GM12892 (cell line): ENCODE results near the gene LYPLA2.

Experiments
- POLR2A ChIP-seq: IDR thresholded peaks from 2 replicates; pipeline ENCODE4 v1.6.1; 2011; ENCODE audit warnings: low read depth, low read length, control low read depth
- POLR2AphosphoS5 ChIP-seq: IDR thresholded peaks from 2 replicates; pipeline ENCODE4 v1.6.1; 2011; ENCODE audit warnings: low read depth, low read length, control low read depth
- TAF1 ChIP-seq: IDR thresholded peaks from 2 replicates; pipeline ENCODE4 v1.6.1; 2011; ENCODE audit warnings: low read depth, mild to moderate bottlenecking, control low read depth, low read length, borderline replicate concordance

DNA sequence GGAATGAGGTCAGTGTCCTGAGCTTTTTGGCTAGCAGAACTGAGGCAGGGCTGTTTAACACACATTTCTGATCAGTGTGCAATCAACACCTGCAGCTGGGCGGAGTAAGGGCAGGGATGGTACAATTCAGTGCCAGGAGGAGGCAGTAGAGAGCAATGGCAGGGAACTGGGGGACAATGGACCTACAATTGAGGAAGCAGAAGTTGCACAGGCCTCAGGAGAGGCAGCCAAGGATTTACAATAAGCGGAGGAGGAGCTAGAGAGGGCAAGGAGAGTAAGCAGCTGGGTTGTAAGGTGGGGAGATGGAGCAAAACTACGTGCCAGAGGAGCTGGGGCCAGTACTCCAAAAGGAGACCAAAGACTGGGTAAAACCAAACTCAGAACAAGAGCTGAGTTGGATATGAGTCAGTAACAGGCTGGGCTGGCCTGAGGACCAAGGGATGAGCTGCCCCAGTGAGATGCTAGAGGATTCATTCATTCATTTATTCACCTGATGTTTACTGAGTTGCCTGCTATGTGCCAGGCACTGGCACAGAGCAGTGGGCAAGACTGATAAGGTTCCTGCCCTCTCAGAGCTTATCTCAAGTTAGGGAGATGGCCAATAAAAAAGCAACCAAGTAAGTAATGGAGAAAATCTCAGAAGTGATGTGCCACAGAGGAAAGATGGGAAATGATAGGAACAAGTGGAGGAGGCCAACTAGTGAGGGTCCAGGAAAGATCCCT lies 20.0 kb downstream of the LYPLA2 start:
- TF ChIP-seq POLR2A (no peak), POLR2AphosphoS5 (no peak), TAF1 (no peak)
